Stimulated activated CD8-positive, alpha-beta memory T cell treated with anti-CD3 and anti-CD28 coated beads, Interleukin-15, amount 100 ng/mL, for 24 hours (primary cell): Measurements from ENCODE around the gene MX1.

Experiments
- DNase-seq: peaks from one replicate; pipeline ENCODE4 v3.0.0-alpha.2; 2020; ENCODE audit warnings: low read depth

MX1 gene

DNA sequence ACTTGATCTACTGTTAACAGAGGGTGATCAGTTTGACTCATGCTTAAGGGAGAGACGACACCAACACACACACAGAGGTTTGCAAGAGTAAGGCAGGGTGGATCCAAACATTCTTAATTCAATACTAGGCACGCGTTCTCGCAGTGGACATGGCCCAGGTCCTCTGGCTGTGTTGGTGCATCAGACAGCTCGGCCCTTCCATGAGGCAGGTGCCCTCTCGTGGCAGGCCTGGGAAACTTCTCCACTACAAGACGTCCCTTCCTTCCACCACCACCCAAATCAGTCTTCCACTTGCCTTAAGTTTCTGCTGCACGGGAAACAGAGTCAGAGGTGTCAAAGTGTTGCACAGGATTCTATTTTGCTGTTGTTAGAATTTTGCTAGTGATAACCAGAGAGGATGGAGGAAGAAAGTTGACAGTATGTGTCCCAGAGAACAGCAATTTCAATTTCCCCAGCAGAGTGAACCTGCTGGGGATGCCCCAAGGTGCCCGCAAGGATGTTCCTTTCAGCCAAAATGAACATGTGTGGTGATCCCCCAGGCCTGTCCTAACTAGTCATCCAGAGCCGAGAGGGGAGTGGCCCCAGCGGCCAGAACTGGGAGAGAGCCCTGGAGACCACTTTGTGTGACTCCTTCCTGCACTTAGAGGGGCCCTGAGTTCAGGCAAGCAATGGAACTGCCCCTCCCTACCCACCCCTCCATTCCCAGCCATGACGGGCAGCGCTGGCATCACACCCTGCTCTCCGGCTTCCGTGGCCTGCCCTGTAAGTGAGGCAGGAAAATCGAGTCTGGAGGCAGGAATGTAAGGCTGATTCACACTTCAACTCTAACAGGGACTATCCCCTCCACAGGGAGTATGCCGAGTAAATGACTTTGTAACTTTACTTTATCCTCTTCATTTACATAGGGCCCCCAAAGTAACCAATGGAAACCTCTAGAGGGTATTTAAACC, 34.8 kb downstream of the MX1 start:
- no peak for DNase-seq

DNA sequence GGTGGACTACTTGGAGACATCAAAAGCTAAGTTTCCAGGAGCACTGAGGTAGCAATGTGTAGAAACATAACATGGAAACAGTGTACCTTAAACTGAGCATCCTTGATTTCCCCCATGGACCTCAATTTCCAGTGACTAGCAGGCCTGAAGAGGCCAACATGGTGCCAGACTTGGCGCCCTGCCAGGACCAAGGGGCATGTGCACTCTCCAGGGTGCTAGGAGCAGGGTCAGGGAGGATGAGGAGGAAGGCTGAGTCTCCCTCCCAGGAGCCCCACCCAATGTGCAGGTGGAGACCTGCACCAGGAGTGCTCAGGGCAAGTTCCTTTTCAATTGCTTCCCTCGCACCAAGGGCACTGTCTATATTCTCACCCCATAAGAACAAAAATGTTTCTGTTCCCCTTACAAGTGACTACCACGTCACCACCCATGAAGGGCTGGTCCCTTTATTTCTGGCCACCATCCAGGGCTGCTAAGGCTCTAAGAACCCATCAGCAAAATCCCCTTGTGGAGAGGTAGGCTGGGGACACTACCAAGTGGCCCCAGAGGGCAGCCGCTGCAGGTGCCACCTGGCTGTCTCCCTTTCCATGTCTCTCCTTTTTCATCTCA, 39.2 kb downstream of the MX1 start:
- DNase-seq = no peak

DNA sequence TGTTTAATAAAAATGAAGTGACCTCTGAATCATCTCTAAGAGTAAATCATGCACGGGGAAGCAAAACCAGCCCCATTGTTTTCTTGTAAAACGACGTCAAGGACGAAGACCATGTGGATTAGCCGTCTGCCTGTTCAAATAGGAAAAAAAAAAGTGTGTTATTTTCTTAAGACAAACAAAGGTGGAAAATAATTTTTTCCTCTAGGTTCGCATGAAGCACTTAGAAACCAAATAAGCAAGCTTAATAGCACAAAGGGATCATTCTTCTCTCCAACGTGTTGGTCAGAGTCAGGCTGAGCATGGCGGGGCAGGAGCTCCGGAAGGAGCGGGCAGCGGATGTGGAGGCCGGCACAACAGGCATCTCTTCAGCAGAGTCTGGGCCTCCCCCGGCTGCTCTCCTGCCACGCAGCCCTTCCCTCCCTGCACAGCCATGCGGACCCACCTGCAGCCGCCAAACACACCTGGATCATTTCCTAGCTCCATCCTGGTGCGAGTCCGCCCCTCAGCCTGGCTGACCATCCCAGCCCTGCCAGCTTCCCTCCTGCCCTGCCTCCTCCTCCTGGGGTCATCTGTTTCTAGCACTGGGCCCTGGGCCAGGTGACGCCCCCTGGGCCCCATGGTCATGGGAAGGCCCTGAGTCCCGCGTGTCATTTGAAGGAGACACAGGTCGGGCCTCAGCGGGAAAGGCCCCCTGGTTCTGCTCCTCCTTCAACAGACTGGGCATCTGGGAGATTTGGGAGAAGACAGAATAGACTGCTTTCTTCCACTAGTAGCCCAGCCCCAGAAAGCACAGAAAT, 40.2 kb downstream of the MX1 start:
- no peak for DNase-seq

DNA sequence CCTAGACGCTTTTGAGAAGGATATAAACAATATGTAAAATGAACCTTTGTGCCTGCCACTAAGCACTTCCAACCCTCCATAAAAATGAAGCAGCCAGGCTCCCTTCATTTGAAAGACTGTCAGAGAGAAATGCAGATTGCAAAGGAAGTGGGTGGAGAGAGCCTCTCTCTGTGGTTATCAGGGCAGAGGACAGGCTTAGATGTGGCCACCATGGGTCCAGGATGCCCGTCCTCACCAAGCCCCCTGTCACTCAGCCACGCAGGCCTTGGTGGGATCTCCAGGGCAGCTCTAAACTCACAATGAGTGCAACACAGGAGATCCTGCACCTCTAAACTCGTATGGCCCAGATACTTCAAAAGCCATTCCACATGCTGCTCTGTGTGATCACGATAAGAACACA, 44.0 kb downstream of the MX1 start:
- DNase-seq = no peak

DNA sequence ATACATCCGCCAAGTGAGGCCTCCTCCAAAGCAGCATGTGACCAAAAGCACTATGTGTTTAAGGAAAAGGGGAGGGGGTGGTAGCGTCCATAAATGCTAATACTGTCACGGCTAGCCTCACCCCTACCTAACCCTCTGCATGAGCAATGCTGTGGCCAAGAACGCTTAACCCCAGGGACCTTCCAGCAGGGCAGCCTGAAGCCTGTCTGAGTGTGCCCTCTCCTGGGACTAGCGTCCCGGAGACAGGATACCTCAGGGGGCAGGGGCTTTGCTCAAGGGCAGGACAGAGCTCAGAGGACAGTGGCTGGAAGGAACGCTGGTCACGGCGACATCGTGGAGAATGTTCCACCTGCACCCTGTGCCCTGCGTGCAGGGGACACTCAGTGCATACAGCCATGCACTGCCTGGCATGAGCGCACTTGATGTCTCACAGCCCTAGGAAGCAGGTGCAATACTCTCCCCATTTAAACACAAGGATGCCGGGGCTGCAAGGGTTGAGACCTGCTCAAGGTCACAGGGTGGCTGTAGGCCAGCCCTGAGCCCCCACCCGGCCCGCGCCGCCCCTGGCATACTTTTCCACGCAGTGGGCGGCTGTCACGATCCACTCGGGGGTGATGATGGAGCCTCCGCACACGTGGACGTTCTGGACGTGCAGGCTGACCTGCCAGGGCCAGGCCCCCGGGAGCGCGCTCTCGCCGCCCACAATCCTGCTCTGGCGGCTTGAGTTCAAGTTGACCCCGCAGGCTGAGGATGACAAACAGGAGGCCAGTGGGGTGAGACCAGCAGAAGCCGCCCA, 46.9 kb downstream of the MX1 start:
- no peak for DNase-seq

DNA sequence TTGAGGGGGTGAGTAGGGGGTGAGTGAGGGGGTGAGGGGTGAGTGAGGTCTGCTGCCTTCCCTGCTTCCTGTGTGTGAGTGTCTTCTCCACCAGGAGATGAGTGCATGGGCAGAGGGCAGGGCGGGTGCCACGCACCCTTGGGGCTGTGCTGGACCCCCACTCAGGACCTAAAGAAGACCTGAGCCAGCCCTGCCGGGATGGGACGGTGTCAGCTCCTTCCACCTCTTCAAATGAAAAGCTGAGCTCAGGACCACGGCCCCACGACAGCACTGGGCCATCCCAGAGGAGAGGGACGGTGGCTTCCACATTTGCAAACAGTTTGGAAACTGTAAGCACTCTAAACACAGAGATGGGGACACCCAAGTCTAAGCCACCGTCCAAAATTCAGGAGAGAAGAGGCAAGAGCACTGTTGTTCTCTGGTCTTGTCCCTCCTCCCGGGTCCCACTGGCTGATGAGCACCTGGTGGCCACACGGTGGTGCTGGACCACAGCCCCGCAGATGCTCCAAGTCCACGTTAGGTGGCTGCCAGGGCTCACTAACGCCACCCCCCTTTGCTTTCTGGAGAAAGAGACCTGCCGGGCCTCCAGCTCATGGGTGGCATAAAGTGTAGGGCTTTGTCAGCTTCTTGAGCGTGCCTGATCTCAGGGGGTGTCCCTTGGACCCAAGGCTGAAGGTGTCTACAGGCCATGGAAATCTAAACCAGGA, 49.8 kb downstream of the MX1 start:
- no peak for DNase-seq

DNA sequence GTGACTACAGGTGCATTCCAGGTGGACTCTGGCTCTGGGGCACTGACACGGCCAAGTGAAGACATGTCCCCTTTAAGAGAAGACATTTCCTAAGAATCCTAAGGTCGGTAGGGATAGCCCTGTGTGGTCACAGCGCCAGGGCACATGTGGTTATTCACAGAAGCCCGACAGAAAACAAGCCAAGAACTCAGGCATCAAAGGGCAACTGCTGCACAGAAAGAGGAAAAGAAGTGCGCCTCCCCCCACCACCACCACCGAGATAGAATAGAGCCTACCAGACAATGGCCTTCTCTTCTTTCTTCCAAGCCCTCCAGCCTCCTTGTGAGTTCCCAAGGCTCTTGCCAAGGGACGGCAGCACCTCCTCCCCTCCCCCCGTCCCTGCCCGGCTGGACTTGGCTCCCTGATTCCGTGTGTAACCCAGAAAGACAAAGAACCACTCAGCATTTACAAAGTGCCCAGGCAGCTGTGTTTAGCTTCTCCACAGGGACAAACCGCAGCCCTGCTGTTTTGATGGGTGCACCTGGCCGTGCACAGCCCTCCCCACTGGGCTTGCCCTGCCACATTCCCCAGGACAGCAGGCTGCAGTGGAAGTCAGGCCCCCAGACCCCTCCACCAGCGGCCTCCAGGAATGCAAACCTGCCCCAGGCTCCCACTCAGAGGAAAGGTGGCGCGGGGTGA, 51.7 kb downstream of the MX1 start:
- DNase-seq = no peak

DNA sequence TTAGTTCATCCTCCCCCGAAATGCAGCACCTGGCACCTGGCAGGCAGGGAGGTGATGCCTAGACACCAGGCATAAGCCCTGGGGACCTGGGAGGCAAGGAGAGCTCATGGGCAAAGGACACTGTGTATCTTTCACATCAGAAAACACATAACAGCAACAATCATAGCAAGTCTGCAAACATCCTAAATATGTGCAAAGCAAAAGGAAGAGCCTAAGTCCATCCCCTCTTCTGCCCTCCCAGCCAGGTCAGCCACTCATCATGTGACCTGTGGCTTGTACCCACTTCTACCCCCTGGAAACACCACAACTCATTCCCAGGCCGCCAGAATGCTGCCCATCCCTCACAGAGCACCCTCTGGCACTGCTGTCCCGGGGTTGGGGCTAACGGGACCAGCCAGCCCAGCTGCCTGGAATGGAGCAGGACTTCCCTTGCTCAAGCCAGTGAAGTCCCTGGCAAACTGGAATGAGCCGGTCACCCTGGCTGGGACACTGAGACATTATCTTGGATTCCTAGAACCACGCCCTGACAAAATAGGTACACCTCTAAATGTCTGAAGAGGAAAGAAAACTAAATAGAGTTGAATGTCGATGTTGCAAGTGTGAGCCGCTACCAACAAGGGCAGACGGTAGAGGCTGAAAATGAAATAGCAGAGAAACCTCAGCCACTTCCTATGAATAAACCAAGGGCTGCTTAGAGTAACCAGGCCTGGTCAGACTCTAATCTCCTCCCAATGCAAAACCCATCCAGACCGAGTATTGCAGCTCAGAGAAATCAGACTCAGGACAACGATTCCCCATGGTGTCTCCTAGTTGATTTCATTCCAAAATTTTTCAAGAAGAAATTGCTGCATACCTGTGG, 52.5 kb downstream of the MX1 start:
- DNase-seq = no peak

DNA sequence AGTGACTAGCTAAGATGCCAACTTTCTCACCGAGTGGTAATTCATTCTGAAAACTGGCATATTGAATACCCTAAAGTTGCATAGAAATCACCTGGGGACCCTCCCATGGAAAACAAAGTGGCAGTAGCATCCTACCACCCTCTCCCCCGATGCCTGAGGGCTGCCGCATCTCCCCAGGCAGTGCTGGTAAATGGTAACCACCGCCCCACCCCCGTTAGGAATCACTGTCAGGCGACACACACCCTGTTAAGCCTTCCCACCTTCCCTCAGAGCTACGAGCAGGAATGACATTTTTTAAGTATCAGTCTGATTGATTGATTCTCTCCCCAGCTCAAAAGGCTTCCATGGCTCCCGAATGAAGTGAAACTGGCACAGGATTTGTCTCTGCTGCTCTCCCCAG, 53.6 kb downstream of the MX1 start:
- DNase-seq = no peak

DNA sequence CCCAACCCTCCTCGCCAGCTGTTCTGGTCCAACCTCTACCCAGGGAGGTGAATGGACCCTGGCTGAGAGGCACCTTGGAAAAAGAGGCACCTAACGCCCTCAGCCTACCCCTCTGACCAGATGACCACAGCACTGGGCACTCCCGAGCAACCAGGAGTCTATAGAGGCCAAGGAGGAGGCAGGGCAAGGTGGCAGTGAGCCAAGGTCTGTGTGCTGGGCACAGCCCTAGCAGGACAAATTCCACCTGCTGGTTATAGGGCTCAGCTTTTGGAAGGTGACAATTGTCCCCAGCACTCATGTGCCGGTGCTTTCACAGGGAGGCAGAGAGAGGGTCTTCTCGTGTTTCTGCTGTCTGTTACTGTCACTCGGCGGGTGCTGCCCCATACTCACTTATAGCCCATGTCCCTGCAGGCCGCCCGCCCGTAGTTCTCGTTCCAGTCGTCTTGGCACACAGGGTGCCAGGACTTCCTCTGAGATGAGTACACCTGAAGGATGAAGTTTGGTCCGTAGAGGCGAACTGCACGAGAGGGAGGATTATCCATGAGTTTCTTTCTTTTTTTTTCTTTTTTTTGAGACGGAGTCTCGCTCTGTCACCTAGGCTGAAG, 54.1 kb downstream of the MX1 start:
- no peak for DNase-seq

DNA sequence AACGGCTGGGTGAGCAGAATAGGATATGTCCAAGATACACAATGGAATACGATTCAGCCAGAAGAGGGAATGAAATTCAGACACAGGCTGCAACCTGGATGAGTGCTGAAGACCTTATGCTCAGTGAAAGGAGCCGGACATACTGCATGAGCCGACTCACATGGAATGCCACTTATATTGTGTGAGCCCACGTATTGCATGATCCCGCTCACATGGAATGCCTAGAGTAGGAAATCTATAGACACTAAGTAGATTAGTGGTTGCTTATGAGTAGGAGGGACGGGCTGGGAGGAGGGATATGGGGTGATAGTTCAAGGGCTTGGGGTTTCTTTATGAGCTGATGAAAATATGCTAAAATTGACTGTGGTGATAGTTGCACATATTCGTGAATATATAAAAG, 55.2 kb downstream of the MX1 start:
- DNase-seq = no peak

DNA sequence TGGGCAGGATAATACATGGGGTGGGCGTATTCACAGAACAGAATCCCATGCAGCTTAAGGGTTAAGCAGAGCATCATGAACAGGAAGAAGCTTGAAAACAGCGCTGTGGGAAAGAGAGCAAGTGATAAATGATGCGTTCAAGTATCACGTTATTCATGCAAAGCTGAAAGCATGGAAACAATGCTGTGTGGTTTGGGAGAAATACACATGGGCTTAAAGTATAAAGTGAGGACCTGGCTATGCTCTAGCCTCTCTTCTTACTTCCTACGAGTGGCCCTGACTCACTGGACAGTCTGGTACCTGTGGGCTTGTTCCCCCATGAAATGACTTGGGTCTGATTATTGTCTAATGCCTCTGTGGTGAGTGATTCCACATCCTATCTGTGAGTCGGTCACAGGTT, 56.3 kb downstream of the MX1 start:
- no peak for DNase-seq

DNA sequence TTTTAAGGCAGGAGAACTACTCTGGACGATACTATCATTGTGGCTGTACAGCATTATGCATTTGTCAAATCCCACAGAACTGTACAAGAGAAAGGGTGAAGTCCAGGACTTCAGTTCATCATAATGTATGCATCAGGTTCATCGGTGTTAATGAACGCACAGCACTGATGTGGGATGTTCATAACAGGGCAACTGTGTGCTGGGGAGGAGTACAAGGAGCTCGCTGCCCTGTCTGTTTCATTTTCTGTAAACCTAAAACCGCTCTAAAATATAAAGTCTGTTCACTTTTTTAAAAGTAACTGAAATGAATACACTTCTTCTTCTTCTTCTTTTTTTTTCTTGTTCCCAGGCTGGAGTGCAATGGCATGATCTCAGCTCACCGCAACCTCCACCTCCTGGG, 56.9 kb downstream of the MX1 start:
- no peak for DNase-seq

DNA sequence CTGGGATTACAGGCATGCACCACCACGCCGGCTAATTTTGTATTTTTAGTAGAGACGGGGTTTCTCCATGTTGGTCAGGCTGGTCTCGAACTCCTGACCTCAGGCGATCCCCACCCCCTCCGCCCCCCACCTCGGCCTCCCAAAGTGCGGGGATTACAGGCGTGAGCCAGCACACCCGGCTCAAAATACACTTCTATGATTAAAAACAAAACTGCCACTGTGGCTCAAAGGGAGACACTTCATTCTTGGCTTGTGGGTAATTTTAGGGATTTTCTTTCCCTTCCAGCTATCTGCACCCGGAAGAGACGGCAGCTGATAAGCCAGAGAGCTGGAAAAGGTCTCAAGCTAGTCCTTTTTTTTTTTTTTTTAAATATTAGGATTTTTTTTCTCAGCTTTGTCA, 57.4 kb downstream of the MX1 start:
- DNase-seq = no peak

DNA sequence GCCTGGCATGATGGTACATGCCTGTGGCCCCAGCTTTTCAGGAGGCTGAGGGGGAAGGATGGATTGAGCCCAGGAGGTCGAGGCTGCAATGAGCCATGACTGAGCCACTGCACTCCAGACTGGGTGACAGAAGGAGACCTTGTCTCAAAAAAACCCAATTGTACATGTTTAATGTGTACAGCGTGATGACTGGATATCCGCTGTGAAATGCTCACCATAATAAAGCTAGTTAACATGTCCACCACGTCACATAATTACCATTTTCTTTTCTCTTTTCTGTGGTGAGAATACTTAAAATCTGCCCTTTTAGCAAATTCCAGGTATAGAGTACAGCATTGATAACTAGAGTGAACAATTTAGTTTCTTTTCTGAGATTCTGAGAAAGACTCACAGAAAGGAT, 57.9 kb downstream of the MX1 start:
- no peak for DNase-seq

DNA sequence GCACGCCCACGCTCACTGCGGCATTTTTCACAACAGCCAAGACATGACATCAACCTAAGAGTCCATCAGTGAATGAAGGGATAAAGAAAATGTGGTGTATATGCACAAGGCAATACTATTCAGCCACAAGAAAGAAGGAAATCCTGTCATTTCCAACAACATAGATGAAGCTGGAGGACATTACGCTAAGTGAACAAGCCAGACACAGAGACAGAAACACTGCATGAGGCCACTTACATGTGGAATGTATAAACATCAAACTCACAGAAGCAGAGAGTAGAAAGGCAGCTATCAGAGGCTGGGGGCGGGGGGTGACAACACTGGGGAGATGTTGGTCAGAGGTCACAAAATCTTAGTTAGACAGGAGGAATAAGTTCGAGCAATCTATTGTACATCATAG, 61.0 kb downstream of the MX1 start:
- no peak for DNase-seq

DNA sequence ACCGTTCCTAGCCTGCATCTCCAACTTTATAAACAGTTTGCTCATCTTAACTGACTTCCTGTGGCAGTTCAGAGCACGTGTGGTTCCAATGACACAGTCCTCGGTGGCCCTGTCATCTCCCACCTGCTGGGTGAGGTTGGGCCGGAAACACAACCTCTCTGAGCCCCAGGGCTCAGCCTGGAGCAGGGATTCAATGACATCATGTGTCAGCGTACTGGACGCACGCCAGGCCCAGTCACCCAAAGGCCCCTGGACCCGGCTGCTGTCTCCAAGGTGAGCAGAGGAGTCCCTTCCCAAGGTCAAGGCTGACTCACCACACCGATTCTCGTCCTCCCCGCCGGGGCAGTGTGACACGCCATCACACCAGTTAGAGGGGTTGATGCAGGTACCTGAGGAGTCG, 62.0 kb downstream of the MX1 start:
- DNase-seq = no peak

DNA sequence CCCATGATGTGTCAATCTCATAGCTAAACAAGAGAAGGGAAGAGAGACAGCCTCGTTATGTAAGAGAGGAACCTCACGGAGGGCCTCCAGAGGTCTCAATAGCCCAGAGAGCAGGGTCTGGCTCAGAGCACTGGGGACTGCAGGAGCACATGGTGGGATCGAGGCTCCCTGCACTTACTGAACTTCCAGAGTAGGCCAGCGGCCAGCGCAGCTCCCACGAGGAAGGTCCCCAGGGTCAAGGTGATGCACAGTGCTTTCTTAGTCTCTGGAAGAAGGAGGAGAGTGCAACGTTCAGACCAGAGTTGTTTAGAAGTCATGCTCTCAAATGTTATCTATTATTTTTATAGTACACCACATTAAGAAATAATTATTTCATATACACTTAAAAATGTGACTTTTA, 63.3 kb downstream of the MX1 start:
- DNase-seq = no peak

DNA sequence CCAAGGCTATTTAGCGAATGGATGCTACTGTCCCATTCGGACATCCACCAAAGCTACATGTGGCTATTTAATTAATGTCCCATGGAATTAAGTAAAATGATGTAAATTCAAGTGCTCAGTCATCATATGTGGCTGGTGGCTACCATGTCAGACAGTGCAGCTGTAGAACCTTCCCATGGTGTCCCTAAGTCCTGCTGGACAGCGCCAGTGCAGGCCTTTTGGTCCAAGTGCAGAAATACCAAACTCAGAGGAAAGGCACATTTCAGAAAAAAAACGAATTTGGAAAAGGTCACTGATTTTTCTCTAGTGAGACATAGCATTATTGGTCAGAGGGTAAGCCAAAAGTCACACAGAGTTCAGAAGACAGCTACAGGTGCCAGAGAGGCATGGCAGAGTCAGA, 64.3 kb downstream of the MX1 start:
- DNase-seq = no peak

DNA sequence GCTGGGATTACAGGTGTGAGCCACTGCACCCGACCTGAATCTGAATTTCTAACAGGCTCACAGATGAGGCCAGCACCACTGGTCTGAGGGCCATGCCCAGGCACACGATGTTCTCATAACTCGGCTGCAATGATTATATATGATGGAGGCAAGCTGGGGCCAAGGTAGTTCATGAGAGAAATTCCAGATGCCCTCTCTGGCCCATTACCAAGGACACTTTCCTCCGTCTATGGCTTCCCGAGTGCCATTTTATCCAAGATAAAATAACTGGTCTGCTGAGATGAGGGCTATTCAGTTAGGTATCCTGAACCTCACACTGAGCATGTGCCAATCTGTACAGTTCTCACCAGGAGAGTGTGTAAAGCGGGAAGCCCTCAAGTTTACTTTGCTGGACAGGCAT, 65.4 kb downstream of the MX1 start:
- DNase-seq = no peak
